NOMO-1 treated with DMSO at 0.1 percent for 48 hours (cell line): ENCODE results near the gene SUFU.
A peak's percentile ranks its signal among the peaks of the same experiment; 100 is the strongest.
"Not testable (repeated sequence)": the region's sequence is repeated elsewhere in the genome, so short reads cannot be mapped to it uniquely, and the experiment has no call there.

Experiments used
- DNase-seq: peaks from one replicate; lab custom pipeline; 2025; ENCODE audit not compliant: unreplicated experiment; lab: John Stamatoyannopoulos, UW

The SUFU gene

GRCh38 chr10:102503264-102504178 is at the start of gene SUFU:
TSS of gene SUFU (plus strand) at chr10:102503972. CDS start at chr10:102504153, 181 bp downstream.
- peak; percentile 95 for DNase-seq

- DNase-seq: not testable (repeated sequence)
Observed at GRCh38 chr10:102454662-102455487, 48.9 kb upstream of the SUFU start.

GRCh38 chr10:102455893-102456471 is 47.8 kb upstream of the SUFU start:
- DNase-seq: peak; percentile 27

- no peak for DNase-seq
Observed at GRCh38 chr10:102457591-102458150, 46.1 kb upstream of the SUFU start.

- DNase-seq: no peak
Observed at GRCh38 chr10:102458656-102459055, 45.1 kb upstream of the SUFU start.

GRCh38 chr10:102460836-102461186 is 43.0 kb upstream of the SUFU start:
- DNase-seq: no peak

- DNase-seq: peak; percentile 85
Observed at GRCh38 chr10:102461187-102462054, 42.4 kb upstream of the SUFU start.

GRCh38 chr10:102462512-102463054 is 41.2 kb upstream of the SUFU start:
- no peak for DNase-seq

- no peak for DNase-seq
Observed at GRCh38 chr10:102463983-102464382, 39.8 kb upstream of the SUFU start.

GRCh38 chr10:102465466-102465865 is 38.3 kb upstream of the SUFU start:
- no peak for DNase-seq

- no peak for DNase-seq
Observed at GRCh38 chr10:102467318-102467717, 36.5 kb upstream of the SUFU start.

- DNase-seq: peak; percentile 92
Observed at GRCh38 chr10:102467971-102468438, 35.8 kb upstream of the SUFU start.

GRCh38 chr10:102468683-102469082 is 35.1 kb upstream of the SUFU start:
- no peak for DNase-seq

- no peak for DNase-seq
Observed at GRCh38 chr10:102470579-102471546, 32.9 kb upstream of the SUFU start.

GRCh38 chr10:102473445-102474331 is 30.1 kb upstream of the SUFU start:
- DNase-seq: no peak

GRCh38 chr10:102475451-102476040 is 28.2 kb upstream of the SUFU start:
- no peak for DNase-seq

- DNase-seq: no peak
Observed at GRCh38 chr10:102476466-102477141, 27.2 kb upstream of the SUFU start.
